ENCODE measurements around the gene MTRR. TPM values are rescaled to one million over a fixed set of nuclear protein-coding genes. Genes with fewer than 3 reads are reported as not detected.

The MTRR gene
- total RNA-seq, 1 donor from 2014 or later: 40.5 TPM

- Mint-ChIP-seq H3K9me3 (peaks cover 21% of the 10 kb centered on the region), H3K4me1 (no peaks in the 10 kb centered on the region), H3K4me3 (no peak overlapping the region), H3K27me3 (ENCODE audit: low read depth) (no peaks in the 10 kb centered on the region), H3K27ac (no peak overlapping the region), H3K36me3 (peaks cover 8% of the 10 kb centered on the region)
- TF ChIP-seq, protein P1, sequence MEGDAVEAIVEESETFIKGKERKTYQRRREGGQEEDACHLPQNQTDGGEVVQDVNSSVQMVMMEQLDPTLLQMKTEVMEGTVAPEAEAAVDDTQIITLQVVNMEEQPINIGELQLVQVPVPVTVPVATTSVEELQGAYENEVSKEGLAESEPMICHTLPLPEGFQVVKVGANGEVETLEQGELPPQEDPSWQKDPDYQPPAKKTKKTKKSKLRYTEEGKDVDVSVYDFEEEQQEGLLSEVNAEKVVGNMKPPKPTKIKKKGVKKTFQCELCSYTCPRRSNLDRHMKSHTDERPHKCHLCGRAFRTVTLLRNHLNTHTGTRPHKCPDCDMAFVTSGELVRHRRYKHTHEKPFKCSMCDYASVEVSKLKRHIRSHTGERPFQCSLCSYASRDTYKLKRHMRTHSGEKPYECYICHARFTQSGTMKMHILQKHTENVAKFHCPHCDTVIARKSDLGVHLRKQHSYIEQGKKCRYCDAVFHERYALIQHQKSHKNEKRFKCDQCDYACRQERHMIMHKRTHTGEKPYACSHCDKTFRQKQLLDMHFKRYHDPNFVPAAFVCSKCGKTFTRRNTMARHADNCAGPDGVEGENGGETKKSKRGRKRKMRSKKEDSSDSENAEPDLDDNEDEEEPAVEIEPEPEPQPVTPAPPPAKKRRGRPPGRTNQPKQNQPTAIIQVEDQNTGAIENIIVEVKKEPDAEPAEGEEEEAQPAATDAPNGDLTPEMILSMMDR (IDR thresholded peaks at IDR 0.05; ENCODE audit: unreplicated experiment): no peak
- DNase-seq (ENCODE audit: low spot score in 2 of 2, unreplicated experiment in 2 of 2): no peak
Observed at GRCh38 chr5:7916171-7916804, 47.3 kb downstream of the MTRR start.

GRCh38 chr5:7917130-7918123 lies 48.5 kb downstream of the MTRR start:
- H3K27me3 Mint-ChIP-seq (ENCODE audit: low read depth): no peaks in the 10 kb centered on the region
- TF ChIP-seq, protein P1 (IDR thresholded peaks at IDR 0.05; ENCODE audit: unreplicated experiment): no peak
- H3K27ac Mint-ChIP-seq: no peak overlapping the region
- H3K36me3 Mint-ChIP-seq: peaks cover 4% of the 10 kb centered on the region
- H3K4me1 Mint-ChIP-seq: no peaks in the 10 kb centered on the region
- peaks cover 16% of the 10 kb centered on the region for H3K9me3 Mint-ChIP-seq
- no peak overlapping the region for H3K4me3 Mint-ChIP-seq
- no peak for DNase-seq (ENCODE audit: low spot score in 2 of 2, unreplicated experiment in 2 of 2)

- no peaks in the 10 kb centered on the region for H3K9me3 Mint-ChIP-seq
- peaks cover 29% of the 10 kb centered on the region for H3K27me3 Mint-ChIP-seq (ENCODE audit: low read depth)
- H3K4me3 Mint-ChIP-seq: no peak overlapping the region
- TF ChIP-seq, protein P1 (IDR thresholded peaks at IDR 0.05; ENCODE audit: unreplicated experiment): no peak
- no peak for DNase-seq (ENCODE audit: low spot score in 2 of 2, unreplicated experiment in 2 of 2)
- H3K36me3 Mint-ChIP-seq: no peaks in the 10 kb centered on the region
- H3K4me1 Mint-ChIP-seq: no peaks in the 10 kb centered on the region
- H3K27ac Mint-ChIP-seq: no peak overlapping the region
Observed at GRCh38 chr5:7925961-7926695, 57.2 kb downstream of the MTRR start.

DNA sequence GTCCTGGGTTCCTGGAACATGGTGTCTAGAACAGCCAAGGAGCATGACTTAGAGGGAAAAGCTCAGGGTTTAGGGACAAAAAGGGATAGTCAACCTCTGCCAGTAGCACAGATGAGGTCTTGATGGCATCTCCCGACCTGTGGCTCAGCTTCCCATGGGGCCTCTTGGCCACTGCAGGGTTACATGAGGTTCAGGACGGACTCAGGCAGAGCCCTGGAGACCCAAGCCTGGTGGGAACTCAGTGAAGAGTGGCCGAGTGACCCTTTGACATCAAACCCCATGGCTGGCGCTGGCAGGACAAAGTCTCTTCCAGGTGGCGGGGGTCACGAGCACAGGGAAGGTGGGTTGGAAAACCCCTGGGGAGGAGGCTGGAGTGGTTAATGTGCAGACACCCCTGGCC lies 57.8 kb downstream of the MTRR start:
- H3K4me1 Mint-ChIP-seq: no peaks in the 10 kb centered on the region
- peaks cover 33% of the 10 kb centered on the region for H3K27me3 Mint-ChIP-seq (ENCODE audit: low read depth)
- no peak overlapping the region for H3K4me3 Mint-ChIP-seq
- no peaks in the 10 kb centered on the region for H3K36me3 Mint-ChIP-seq
- no peaks in the 10 kb centered on the region for H3K9me3 Mint-ChIP-seq
- TF ChIP-seq, protein P1 (IDR thresholded peaks at IDR 0.05; ENCODE audit: unreplicated experiment): no peak
- H3K27ac Mint-ChIP-seq: no peak overlapping the region
- no peak for DNase-seq (ENCODE audit: low spot score in 2 of 2, unreplicated experiment in 2 of 2)

DNA sequence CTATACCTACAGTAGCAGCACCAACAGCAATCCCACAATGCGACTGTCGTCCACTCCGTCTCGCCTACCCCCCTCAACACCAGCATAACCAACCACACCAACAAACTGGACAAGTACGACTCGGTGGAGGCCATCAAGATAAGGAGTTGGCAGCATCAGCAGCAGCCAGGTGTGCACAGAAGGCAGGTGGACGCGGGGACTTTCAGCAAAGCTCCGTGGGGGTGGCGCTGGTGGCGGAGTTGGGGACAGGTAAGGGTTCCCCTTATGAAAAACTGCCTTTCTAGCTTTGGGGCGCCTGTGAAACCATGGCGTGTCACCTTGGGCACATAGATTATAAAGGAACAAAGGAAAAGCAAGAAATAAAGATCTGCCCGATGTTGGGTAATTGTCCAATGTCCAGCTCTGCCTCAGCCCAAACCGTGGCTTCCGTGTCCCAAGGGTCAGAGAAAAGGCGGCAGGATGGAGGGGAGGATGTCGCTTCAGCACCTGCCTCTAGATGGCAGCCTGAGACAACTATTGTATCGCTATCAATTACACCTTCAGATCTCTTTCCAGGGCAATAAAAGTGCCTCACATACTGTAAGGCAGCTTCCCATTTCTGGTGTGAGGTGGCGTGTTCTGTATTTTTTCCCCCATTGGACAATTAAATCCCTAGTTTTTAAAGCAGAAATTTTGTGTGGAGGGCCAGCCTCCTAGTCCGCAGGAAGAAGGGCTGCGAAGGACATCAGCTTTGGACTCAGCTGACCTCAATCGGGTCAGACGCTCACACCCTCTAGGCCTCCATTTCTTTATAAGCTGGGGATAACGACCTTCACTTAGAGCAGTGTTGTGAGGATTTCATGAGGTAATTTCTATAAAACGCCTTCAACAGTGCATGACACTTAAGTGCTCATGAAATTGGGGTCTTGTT lies 58.8 kb downstream of the MTRR start:
- H3K36me3 Mint-ChIP-seq: no peaks in the 10 kb centered on the region
- H3K9me3 Mint-ChIP-seq: peaks cover 4% of the 10 kb centered on the region
- H3K4me3 Mint-ChIP-seq: no peak overlapping the region
- peak in 1 of 2 experiments; percentile 61 for DNase-seq (ENCODE audit: low spot score in 2 of 2, unreplicated experiment in 2 of 2)
- peaks cover 36% of the 10 kb centered on the region for H3K27me3 Mint-ChIP-seq (ENCODE audit: low read depth)
- no peak overlapping the region for H3K27ac Mint-ChIP-seq
- no peaks in the 10 kb centered on the region for H3K4me1 Mint-ChIP-seq
- TF ChIP-seq, protein P1 (IDR thresholded peaks at IDR 0.05; ENCODE audit: unreplicated experiment): peak; percentile 55
